GM13977 (cell line): Measurements from ENCODE around the gene SMARCAD1.
A peak's percentile ranks its signal among the peaks of the same experiment; 100 is the strongest.
"Not testable (repeated sequence)": the region's sequence is repeated elsewhere in the genome, so short reads cannot be mapped to it uniquely, and the experiment has no call there.

Source experiments
- DNase-seq: peaks from one replicate; pipeline ENCODE4 v3.0.0; 2012; ENCODE audit warnings: low spot score
- CTCF ChIP-seq: IDR thresholded peaks from 2 replicates; pipeline ENCODE4 v1.5.1; 2012; ENCODE audit warnings: mild to moderate bottlenecking, control low read depth; ENCODE audit not compliant: insufficient read depth; ENCODE audit errors: extremely low read depth, missing control alignments
- in situ Hi-C: fragments of 300-500 bp; cut with MboI; formaldehyde crosslinking; loops from one replicate; pipeline ENCODE4 v1.12.0; 2022; ENCODE audit warnings: low sequenced_read_pairs, low pct_unique_long_range_greater_than_20kb, mixed read lengths, inconsistent platforms; ENCODE audit not compliant: unreplicated experiment

The SMARCAD1 gene

GRCh38 chr4:94336303-94336702, 128.6 kb downstream of the SMARCAD1 start:
- DNase-seq, result no peak
- no peak for TF ChIP-seq CTCF
- in situ Hi-C loops, result no loop called here

- in situ Hi-C loops, DNase-seq: not testable (repeated sequence)
These were observed 129.1 kb downstream of the SMARCAD1 start for GRCh38 chr4:94336791-94337190.

GRCh38 chr4:94338681-94339351, 131.2 kb downstream of the SMARCAD1 start:
- in situ Hi-C loops, result no loop called here

GRCh38 chr4:94339779-94340178, 132.1 kb downstream of the SMARCAD1 start:
- DNase-seq, result no peak
- no peak for TF ChIP-seq CTCF
- in situ Hi-C loops, result no loop called here

More at GRCh38 chr4:94338681-94339351, 131.2 kb downstream of the SMARCAD1 start:
- TF ChIP-seq CTCF, result no peak
- peak; percentile 14 for DNase-seq
